ENCODE measurements around the gene BPHL. TPM values are rescaled to one million over a fixed set of nuclear protein-coding genes. Genes with fewer than 3 reads are reported as not detected.

The BPHL gene
- total and polyA plus RNA-seq, 2 experiments from 2014 or later: 22.8 to 45.5 TPM

- H3K4me1 Mint-ChIP-seq: peaks cover 19% of the 10 kb centered on the region
- Histone ChIP-seq H2AFZ (no peak overlapping the region), H3K36me3 (ENCODE audit: insufficient read depth) (no peaks in the 10 kb centered on the region)
Measured at GRCh38 chr6:3196770-3197169, 78.3 kb downstream of the BPHL start.

More at GRCh38 chr6:3196770-3197169, 78.3 kb downstream of the BPHL start:
- H3K4me1 ChIP-seq (ENCODE audit: insufficient read depth): peaks cover 38% of the 10 kb centered on the region
- Mint-ChIP-seq H3K27ac (no peak overlapping the region), H3K4me3 (no peak overlapping the region), H3K27me3 (ENCODE audit: insufficient read depth, low read depth, poor library complexity) (peaks cover 8% of the 10 kb centered on the region), H3K9me3 (0 out of 3 replicates have a peak, but pooled peaks cover 6% of the 10 kb centered on the region), H3K36me3 (ENCODE audit: low read depth) (no peaks in the 10 kb centered on the region)
- no peak overlapping the region for H3K27ac ChIP-seq (ENCODE audit: low read depth)
- no peak for ATAC-seq
- no peaks in the 10 kb centered on the region for H3K27me3 ChIP-seq (ENCODE audit: insufficient read depth)
- H3F3A ChIP-seq (replicated peaks; ENCODE audit: low read depth): peaks cover 6% of the 10 kb centered on the region
- DNase-seq (ENCODE audit: low spot score): no peak
- H3K4me3 ChIP-seq: no peak overlapping the region
- H3K79me2 ChIP-seq (replicated peaks; ENCODE audit: insufficient read depth): no peaks in the 10 kb centered on the region
- TF ChIP-seq CTCF (conservative IDR thresholded peaks at IDR 0.05; ENCODE audit: low read depth in 2 of 2) (no peak), REST (IDR thresholded peaks at IDR 0.05; ENCODE audit: unreplicated experiment) (no peak), EZH2 (IDR thresholded peaks at IDR 0.05; ENCODE audit: low read depth, unreplicated experiment) (no peak), JUNB (IDR thresholded peaks at IDR 0.05; ENCODE audit: unreplicated experiment) (no peak), POLR2AphosphoS5 (IDR thresholded peaks at IDR 0.05; ENCODE audit: low read depth) (no peak), ZNF114 (CRISPR knock-in tag; IDR thresholded peaks at IDR 0.05) (no peak), ZNF331 (CRISPR knock-in tag; IDR thresholded peaks at IDR 0.05; ENCODE audit: low read depth) (no peak), STAT1 (IDR thresholded peaks at IDR 0.05; ENCODE audit: unreplicated experiment) (no peak), EZH2phosphoT487 (IDR thresholded peaks at IDR 0.05; ENCODE audit: unreplicated experiment) (no peak), NANOG (IDR thresholded peaks at IDR 0.05; ENCODE audit: borderline replicate concordance) (no peak), ZNF462 (CRISPR knock-in tag; IDR thresholded peaks at IDR 0.05) (no peak), CREB1 (CRISPR knock-in tag; IDR thresholded peaks at IDR 0.05; ENCODE audit: low read depth) (no peak)
- TF ChIP-seq, protein P1, sequence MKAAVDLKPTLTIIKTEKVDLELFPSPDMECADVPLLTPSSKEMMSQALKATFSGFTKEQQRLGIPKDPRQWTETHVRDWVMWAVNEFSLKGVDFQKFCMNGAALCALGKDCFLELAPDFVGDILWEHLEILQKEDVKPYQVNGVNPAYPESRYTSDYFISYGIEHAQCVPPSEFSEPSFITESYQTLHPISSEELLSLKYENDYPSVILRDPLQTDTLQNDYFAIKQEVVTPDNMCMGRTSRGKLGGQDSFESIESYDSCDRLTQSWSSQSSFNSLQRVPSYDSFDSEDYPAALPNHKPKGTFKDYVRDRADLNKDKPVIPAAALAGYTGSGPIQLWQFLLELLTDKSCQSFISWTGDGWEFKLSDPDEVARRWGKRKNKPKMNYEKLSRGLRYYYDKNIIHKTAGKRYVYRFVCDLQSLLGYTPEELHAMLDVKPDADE (IDR thresholded peaks at IDR 0.05): no peak
- H3K9me2 ChIP-seq (ENCODE audit: insufficient read depth): peaks cover 5% of the 10 kb centered on the region; the same call in 1 of the 2 replicates
- no peak overlapping the region for H3K4me2 ChIP-seq
- no peaks in the 10 kb centered on the region for H4K20me1 ChIP-seq (replicated peaks; ENCODE audit: insufficient read depth)
